ENCODE measurements around the gene KANSL1L. TPM values are rescaled to one million over a fixed set of nuclear protein-coding genes. Genes with fewer than 3 reads are reported as not detected.
"Not testable (repeated sequence)": the region's sequence is repeated elsewhere in the genome, so short reads cannot be mapped to it uniquely, and the experiment has no call there.

Gene KANSL1L
- polyA plus RNA-seq, 3 donors = 44.7 to 79.0 (median 58.5) TPM

DNA sequence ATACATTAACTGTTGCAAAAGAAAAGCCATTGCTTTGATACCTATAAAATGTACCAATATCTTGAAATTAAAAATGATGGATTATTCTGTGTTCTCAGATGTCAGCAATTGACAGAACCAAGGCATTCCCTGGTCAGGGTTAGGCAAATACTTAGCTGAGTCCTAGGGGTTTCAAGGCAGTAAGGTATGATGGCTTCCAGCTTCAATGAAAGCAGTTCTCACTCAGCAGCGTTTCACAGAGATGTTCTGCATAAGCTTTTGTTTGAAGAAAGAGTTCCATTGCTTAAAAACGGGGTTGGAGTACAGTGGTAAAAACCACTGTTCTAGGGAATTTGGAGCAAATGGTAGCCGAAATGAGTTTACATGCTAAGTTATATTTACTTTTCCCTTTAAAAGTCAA is 17.0 kb upstream of the KANSL1L start:
- DNase-seq (ENCODE audit: extremely low read depth in 1 of 11, low read depth in 9 of 11, low spot score in 4 of 11) = no peak

DNA sequence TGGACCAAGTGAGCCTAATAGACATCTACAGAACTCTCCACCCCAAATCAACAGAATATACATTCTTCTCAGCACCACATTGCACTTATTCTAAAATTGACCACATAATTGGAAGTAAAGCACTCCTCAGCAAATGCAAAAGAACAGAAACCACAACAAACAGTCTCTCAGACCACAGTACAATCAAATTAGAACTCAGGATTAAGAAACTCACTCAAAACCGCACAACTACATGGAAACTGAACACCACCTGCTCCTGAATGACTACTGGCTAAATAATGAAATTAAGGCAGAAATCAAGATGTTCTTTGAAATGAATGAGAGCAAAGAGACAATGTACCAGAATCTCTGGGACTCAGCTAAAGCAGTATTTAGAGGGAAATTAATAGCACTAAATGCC is 12.7 kb upstream of the KANSL1L start:
- DNase-seq (ENCODE audit: extremely low read depth in 1 of 11, low read depth in 9 of 11, low spot score in 4 of 11) = not testable (repeated sequence)

DNA sequence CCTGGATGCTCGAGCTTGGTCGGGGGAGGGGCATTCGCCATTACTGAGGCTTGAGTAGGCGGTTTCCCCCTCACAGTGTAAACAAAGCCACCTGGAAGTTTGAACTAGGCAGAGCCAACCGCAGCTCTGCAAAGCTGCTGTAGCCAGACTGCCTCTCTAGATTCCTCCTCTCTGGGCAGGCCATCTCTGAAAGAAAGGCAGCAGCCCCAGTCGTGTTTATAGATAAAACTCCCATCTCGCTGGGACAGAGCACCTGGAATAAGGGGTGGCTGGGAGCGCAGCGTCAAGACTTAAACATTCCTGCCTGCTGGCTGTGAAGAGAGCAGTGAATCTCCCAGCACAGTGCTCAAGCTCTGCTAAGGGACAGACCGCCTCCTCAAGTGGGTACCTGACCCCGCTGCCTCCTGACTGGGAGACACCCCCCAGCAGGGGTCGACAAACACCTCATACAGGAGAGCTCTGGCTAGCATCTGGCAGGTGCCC is 10.4 kb upstream of the KANSL1L start:
- DNase-seq (ENCODE audit: extremely low read depth in 1 of 11, low read depth in 9 of 11, low spot score in 4 of 11) = not testable (repeated sequence)

DNA sequence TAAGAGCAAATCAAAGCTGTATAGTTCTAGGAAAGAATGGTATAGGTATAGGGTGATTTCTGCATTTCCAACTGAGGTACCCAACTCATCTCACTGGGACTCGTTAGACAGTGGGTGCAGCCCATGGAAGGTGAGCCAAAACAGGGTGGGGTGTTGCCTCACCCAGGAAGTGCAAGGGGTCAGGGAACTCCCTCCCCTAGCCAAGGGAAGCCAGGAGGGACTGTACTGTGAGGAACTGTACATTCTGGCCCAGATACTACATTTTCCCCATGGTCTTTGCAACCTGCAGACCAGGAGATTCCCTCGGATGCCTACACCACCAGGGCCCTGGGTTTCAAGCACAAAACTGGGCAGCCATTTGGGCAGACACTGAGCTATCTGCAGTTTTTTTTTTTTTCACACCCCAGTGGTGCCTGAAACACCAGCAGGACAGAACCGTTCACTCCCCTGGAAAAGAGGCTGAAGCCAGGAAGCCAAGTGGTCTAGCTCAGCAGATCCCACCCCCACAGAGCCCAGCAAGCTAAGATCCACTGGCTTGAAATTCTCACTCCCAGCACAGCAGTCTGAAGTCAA is 9.9 kb upstream of the KANSL1L start:
- not testable (repeated sequence) for DNase-seq (ENCODE audit: extremely low read depth in 1 of 11, low read depth in 9 of 11, low spot score in 4 of 11)

DNA sequence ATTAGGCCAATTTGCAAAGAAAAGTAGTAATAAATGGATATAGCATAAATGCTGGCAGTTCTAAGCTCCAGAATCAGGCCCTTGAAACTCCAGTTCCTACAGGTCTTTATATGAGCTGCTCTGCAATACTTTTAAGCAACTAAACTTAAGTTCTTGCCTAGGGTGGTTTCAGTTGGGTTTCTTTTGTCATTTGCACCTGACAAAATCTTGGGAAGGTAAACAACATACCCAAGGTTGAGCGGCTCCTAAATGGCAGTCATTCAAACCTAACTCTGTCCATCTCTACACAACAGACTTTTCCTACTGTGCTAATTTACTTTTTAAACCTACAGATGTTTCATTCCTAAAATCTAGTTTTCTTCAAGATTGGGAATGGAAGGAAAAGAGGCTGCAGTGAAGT is 9.3 kb upstream of the KANSL1L start:
- no peak for DNase-seq (ENCODE audit: extremely low read depth in 1 of 11, low read depth in 9 of 11, low spot score in 4 of 11)

DNA sequence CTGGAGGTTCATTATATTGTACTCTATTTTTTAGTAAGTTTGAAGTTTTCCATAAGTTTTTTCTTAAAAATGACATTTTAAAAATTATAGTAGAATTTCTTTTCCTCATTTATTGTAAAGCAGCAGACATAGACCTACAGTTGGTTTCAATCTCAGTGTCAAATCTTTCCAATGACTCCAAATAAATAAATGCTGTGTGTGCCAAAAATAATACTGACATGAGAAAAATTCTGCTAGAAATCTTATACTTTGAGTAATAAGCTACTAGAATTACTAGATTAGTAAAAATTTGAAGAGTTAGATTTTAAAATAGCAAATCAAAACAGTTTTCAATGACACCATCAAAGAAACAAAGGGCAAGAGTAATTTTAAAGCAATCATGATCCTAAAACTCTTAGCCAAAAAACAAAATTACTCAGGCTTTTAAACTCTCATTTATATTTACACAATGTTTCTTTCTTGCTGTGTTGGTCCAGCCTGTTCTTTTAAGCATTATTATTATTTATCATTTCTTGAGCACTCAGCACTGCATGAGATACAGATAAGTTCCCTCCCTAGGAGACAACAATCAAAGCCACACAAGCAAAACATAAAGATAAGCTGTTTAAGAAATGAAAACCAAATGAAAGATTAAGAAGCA is 8.3 kb upstream of the KANSL1L start:
- no peak for DNase-seq (ENCODE audit: extremely low read depth in 1 of 11, low read depth in 9 of 11, low spot score in 4 of 11)

DNA sequence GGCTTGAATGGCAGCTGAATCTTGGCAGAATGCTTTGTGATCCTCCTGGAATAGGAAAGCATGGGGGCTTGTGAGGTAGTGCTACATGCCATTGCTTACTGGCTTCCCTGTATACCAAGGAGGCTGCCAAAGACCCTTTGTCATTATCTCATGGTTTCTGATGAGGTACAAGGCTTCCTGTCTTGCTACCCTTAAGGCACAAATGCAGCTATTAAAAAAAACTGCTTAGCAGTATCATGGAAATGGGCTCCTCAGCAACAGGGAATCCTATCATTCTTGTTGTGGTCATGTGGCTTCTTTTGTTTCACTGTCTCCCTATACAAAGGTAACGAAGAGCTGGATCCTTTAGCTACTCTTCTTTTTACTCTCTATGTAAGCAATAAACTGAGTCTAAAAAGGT is 6.6 kb upstream of the KANSL1L start:
- no peak for DNase-seq (ENCODE audit: extremely low read depth in 1 of 11, low read depth in 9 of 11, low spot score in 4 of 11)

DNA sequence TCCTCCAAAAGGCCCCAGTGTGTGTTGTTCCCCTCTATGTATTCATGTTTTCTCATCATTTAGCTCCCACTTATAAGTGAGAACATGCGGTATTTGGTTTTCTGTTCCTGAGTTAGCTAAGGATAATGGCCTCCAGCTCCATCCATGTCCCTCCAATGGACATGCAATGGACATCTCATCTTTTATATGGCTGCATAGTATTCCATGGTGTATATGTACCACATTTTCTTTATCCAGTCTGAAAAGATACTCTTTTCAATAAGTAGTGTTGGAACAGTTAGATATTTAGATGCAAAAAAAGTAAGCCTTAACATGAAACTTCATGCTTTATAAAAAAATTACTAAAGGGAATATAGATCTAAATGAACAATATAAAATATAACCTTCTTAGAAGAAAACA is 5.9 kb upstream of the KANSL1L start:
- DNase-seq (ENCODE audit: extremely low read depth in 1 of 11, low read depth in 9 of 11, low spot score in 4 of 11) = not testable (repeated sequence)

DNA sequence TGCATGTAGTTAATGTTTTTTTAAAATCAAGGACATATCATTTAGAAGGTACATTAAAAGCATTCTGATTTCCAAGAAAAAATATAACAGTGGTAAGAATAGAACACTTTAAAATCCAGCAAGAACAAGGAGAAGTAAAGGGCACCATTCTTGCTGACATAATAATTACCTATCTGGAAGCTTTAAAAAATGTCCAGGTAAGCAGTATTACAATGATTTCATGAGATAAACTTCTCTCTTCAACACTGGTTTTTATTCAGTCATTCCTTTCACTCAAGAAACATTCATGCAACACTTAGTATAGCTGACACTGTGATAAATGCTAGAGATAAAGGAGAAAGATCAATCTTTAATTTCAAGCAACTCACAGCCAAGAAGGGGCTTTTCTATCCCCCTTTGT is 2.9 kb upstream of the KANSL1L start:
- no peak for DNase-seq (ENCODE audit: extremely low read depth in 1 of 11, low read depth in 9 of 11, low spot score in 4 of 11)

DNA sequence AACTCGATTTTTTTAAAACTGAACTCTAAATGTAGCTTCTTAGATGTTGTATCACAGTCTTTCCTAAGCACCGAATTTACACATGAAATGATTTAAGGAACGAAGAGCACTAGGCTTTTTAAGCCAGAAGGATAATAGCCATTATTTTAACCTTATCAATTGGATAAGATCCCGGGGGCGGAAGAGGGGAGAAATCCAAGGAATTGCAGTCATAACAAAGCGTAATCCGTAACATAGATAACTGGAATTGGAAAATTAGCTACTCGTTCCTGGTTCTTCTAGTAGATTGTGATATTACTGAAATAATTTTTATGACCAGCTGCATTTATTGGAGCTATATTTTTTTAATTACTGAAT is 988 bp upstream of the KANSL1L start:
- no peak for DNase-seq (ENCODE audit: extremely low read depth in 1 of 11, low read depth in 9 of 11, low spot score in 4 of 11)

DNA sequence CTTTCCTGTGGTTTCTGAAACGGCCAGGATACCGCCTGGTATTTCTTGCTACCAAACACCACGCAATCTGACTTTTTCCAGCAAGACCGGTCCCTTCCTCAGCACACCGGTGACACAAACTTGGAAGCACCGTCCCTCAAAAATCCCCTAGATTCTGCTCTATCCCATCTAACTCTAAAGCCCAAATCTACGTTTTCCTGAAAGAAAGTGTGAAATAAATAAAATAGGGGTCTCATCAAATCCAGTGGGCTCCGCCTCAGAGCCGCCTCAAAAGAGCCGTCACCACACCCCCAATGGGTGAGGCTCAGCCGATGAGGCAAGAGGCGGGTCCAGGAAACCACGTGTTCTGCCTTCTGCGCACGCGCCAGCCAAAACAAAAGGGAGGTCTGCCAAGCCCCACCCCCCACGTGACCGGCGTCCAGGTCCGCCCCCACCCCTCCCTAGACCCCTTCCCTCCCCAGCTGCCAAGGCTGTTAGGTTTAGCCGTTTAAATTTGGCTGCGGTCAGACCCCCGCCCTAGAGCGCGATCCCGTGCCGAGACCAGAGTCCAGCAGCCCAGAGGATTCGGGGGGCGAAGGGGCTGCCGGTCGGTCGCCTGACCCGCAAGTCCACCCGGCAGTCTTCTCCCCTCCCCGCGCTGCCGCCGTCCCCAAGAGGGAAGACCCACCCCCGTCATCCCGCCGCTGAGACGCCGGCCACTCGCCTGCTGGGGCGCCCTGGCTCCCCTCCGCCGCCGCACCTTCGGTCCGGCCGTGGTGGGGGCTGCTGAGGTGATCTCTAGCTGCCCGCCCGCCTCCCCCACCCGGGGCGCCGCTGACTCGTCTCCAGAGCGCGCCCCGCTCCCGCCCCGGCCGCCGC is 534 bp downstream of the KANSL1L start:
- DNase-seq (ENCODE audit: extremely low read depth in 1 of 11, low read depth in 9 of 11, low spot score in 4 of 11) = peak; percentile 92 to 97 (median 96)

DNA sequence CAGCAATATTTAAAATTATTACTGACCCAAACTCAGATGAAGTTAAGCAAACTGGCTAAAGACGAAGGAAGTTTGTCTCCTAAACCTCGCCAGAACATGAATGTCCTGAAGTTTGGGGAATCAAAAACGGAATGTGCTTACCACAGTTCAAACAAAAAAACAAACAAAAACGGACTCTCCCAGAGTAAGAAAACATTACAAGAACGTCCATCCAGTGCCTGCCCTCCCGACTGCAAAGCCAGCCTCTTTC is 1.1 kb downstream of the KANSL1L start:
- no peak for DNase-seq (ENCODE audit: extremely low read depth in 1 of 11, low read depth in 9 of 11, low spot score in 4 of 11)

DNA sequence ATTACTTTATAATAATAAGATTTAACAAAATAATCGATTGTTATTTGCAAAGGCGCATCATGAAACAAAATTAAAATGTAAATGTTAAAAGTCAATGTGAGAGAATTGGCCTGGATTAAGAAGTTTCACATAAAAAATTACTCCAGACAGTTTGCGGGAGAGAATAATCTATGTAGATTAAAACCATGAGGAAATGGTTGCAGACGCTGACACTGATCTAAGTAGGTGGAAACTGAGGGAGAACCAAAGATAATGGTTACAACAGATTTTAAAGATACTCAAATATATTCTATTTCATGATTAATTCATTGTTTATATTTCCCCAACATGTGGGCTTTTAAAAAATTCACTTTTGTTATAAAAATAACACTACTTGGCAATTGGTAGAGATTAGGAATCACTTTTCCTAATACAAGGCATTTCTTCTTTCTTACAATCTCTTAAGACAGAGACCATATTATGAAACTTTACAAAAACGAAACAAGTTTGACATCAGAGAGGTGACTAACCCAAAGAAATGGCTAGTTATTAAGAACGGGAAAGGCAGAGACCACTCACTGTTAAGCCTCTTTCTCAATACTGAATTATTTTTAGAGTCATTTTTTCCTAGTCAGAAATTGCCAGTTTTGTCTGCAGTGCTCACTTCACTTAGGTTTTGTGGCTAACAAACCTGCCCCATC is 1.6 kb downstream of the KANSL1L start:
- DNase-seq (ENCODE audit: extremely low read depth in 1 of 11, low read depth in 9 of 11, low spot score in 4 of 11) = no peak

DNA sequence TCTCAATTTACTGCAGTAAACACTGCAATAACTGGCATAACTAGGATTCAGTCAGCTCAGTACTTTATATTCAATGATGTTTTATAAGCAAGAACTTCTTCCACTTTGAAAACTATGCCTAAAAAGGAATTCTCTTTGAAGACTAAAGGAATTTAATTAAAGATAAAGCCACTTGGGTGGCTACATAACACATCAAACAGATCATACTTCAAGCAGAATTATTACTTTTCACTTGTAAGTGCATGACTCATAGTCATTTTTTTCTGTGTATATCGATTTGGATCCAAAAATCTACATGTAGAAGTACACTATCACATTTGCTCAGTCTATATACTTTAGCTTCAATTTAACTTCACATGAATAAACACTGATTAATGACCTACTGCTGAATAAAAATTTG is 4.0 kb downstream of the KANSL1L start:
- no peak for DNase-seq (ENCODE audit: extremely low read depth in 1 of 11, low read depth in 9 of 11, low spot score in 4 of 11)

DNA sequence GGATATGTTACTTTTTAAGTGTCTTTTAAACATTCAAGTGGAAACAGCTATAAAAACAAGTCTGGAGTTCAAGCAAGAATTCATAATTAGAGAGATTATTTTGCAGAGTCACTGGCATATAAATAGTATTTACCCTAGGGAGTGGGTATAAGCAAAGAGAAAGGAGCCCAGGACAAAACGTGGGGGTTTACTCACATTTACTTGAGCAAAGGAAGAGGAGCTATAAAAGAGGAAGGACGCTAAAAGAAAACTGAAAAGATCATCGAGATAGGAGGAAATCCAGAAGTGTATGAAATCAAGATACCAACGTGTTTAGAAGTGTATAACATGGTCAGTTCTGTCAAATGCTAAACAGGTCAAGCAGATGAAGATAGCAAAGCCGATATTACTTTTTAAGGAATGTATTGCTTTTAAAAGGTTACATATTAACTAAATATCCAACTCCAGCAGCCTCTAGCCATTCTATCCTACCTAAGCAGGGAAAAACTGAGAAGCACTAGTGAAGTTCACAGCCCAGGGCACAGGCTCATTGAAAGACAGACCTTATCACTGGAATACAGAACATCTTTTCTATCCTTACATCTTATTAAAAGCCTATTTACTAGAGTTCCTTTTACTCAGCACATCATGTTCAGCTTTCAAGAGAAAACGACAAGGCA is 8.6 kb downstream of the KANSL1L start:
- no peak for DNase-seq (ENCODE audit: extremely low read depth in 1 of 11, low read depth in 9 of 11, low spot score in 4 of 11)

DNA sequence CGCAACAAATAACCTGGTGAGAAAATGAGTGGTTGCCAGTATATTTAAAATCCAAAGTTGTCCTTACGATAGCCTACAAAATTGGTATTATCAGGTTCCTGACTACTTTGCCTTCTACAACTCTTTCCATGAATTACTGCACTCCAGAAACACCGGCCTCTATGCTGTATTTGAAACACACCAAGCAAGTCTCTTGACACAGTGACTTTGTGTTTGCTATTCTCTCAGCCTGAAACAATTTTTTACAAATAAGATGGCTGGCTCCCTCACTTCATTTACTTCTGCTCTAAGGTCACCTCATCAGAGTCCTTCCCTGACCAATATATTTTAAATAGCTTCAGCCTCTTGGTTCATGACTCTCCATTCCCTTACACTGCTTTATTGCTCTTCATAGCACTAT is 12.2 kb downstream of the KANSL1L start:
- no peak for DNase-seq (ENCODE audit: extremely low read depth in 1 of 11, low read depth in 9 of 11, low spot score in 4 of 11)

DNA sequence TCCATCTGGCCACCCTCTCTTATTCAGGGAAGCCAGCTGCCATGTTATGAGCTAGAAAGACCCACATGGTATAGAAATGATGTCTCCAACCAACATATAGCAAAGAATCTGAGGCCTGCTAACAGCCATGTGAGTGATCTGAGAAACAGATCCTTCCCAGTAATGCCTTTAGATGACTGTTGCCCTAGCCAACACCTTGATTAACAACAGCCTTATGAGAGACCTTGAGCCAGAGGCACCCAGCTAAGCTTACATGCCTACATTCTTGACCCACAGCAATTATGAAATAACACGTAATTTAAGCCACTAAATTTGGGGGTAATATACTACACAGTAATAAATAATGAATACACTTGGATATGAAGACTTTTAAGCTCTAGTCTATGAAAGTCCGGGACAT is 13.0 kb downstream of the KANSL1L start:
- no peak for DNase-seq (ENCODE audit: extremely low read depth in 1 of 11, low read depth in 9 of 11, low spot score in 4 of 11)

DNA sequence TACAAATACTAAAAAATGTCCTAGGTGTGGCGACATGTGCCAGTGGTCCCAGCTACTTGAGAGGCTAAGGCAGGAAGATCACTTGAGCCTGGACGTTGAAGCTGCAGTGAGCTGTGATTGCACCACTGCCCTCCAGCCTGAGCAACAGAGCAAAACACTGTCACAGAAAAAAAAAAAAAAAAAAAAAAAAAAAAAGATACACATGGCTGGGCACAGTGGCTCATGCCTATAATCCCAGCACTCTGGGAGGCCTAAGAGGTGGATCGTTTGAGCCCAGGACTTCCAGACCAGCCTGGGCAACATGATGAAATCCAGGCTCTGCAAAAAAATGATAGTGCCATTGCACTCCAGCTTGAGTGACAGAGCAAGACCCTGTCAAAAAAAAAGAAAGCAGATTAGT is 13.7 kb downstream of the KANSL1L start:
- DNase-seq (ENCODE audit: extremely low read depth in 1 of 11, low read depth in 9 of 11, low spot score in 4 of 11) = no peak

DNA sequence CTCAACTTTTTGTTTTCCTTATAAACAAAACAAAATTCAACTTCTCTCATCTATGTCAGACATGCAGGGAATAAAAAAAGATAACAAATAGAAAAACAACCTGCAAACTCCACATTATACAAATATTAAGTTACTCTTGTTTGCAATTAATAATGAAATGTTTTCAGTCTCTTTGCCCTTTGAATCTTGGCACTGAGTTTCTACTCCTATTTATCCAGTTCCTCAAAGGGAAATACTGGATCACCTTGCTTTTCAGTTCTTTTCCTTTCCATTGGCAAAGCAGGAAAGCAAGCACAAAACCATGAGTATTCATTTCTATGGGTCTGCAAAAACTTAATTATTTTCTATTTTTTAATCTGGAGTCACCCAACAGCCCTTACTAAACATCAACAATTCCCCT is 23.6 kb downstream of the KANSL1L start:
- DNase-seq (ENCODE audit: extremely low read depth in 1 of 11, low read depth in 9 of 11, low spot score in 4 of 11) = no peak

DNA sequence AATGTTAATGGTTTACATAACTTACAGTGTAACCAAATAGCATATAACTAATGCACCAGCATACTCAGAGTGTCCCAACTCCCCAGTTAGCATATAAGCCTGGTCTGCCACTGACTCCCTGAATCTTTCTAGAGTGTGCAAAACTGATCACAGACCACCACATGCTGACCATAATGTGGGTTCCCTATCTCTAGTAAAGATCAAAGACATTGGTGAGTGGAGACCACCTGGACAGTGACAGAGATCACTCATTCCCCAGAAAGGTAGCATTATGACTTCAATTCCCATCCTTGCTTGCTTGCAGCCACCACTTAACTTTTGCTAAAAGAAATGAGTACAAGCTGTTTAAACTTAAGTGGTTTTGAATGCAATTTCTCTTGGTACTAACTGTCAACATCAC is 39.0 kb downstream of the KANSL1L start:
- DNase-seq (ENCODE audit: extremely low read depth in 1 of 11, low read depth in 9 of 11, low spot score in 4 of 11) = no peak

All from renal cortex interstitium (tissue), 11 donors.